ENCODE data around the gene PSMC6.

PSMC6 gene

DNA sequence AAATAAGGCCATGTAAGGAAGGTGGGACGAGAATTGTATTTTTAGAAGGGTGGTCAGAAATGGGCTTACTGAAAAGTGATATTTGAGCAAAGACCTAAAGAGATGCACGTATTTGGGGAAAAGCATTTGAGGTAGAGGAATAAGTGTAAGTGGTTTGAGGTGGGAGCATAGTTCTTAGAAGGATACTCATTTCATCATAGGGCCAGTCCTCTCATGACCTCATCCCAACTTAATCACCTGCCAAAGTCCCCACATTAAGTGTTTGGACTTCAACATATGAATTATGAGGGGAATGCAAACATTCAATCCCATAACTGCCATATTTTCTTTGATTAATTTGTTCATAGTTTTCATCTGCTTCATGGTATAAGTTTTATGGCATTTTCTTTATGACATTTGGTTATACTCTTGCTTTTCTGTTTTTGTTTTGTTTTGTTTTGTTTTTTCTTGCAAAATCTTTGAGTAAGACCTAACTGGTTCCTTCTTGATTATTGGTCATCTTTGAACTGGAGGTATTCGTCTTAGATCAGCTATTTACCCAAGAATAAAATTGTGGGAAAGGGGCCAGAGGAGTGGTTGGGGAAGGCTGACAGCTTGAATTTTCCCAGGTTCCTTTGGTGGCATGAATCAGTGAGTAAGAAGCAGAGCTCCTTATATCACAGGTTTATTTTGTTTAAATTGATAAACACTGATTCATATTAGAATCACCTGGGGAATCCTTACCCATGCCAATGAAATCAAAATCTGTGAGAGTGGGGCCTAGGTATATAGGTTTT is 60.2 kb downstream of the PSMC6 start:
- no peak overlapping the region for H3K27ac ChIP-seq
- TF ChIP-seq, protein P1, sequence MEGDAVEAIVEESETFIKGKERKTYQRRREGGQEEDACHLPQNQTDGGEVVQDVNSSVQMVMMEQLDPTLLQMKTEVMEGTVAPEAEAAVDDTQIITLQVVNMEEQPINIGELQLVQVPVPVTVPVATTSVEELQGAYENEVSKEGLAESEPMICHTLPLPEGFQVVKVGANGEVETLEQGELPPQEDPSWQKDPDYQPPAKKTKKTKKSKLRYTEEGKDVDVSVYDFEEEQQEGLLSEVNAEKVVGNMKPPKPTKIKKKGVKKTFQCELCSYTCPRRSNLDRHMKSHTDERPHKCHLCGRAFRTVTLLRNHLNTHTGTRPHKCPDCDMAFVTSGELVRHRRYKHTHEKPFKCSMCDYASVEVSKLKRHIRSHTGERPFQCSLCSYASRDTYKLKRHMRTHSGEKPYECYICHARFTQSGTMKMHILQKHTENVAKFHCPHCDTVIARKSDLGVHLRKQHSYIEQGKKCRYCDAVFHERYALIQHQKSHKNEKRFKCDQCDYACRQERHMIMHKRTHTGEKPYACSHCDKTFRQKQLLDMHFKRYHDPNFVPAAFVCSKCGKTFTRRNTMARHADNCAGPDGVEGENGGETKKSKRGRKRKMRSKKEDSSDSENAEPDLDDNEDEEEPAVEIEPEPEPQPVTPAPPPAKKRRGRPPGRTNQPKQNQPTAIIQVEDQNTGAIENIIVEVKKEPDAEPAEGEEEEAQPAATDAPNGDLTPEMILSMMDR (conservative IDR thresholded peaks at IDR 0.05) = no peak

DNA sequence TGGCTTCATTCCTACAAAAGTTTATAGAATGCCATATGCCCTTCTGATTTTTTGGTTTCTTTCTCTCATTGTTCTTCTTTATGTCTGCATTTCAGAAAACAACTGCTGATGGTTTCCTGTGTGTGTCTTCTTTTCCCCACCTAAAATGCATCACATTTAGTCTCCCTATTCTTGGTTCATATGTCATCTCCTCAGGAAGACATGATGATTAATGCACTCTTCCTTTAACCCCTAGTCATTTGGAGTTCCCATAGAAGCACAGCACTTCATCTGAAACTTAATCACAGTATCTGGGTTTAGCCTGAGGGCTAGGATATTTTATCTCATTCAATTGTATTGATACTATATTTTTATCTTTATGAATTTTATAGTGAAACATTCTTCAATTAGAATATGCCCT is 62.9 kb downstream of the PSMC6 start:
- TF ChIP-seq, protein P1 (conservative IDR thresholded peaks at IDR 0.05) = no peak

GRCh38 chr14:52776816-52777215 is 69.8 kb downstream of the PSMC6 start:
- no peak overlapping the region for H3K27ac ChIP-seq
- TF ChIP-seq, protein P1 (conservative IDR thresholded peaks at IDR 0.05) = no peak

More for the DNA sequence above, 62.9 kb downstream of the PSMC6 start:
- no peak overlapping the region for H3K27ac ChIP-seq
